ENCODE measurements around the gene FBXO2.
"Not testable (repeated sequence)": the region's sequence is repeated elsewhere in the genome, so short reads cannot be mapped to it uniquely, and the experiment has no call there.

FBXO2 gene

GRCh38 chr1:11615090-11615489 lies 39.1 kb downstream of the FBXO2 start:
- WGBS, 2 experiments = 82 to 84% methylated on average over 16 of the region's 16 CpGs
- H3K27ac ChIP-seq (ENCODE audit: insufficient read depth, low read depth, low read length, poor library complexity, severe bottlenecking) = no peak overlapping the region
- H3K9me3 ChIP-seq (ENCODE audit: control insufficient read depth, low read length) = no peaks in the 10 kb centered on the region
- H3K27me3 ChIP-seq (ENCODE audit: control insufficient read depth, insufficient read depth, low read length, poor library complexity, severe bottlenecking) = no peaks in the 10 kb centered on the region
- no peaks in the 10 kb centered on the region for H3K36me3 ChIP-seq (ENCODE audit: control insufficient read depth, insufficient read depth, low read length)
- no peak overlapping the region for H3K4me3 ChIP-seq (ENCODE audit: insufficient read depth, low read depth, low read length)
- peaks cover 8% of the 10 kb centered on the region for H3K4me1 ChIP-seq (ENCODE audit: control insufficient read depth, insufficient read depth, low read length)

GRCh38 chr1:11613347-11613746 lies 40.9 kb downstream of the FBXO2 start:
- WGBS, 2 experiments = 90% methylated on average over 5 of the region's 5 CpGs
- Histone ChIP-seq H3K4me1 (ENCODE audit: control insufficient read depth, insufficient read depth, low read length) (peaks cover 8% of the 10 kb centered on the region), H3K27me3 (ENCODE audit: control insufficient read depth, insufficient read depth, low read length, poor library complexity, severe bottlenecking) (no peaks in the 10 kb centered on the region), H3K9me3 (ENCODE audit: control insufficient read depth, low read length) (no peaks in the 10 kb centered on the region), H3K27ac (ENCODE audit: insufficient read depth, low read depth, low read length, poor library complexity, severe bottlenecking) (no peak overlapping the region), H3K4me3 (ENCODE audit: insufficient read depth, low read depth, low read length) (no peak overlapping the region), H3K36me3 (ENCODE audit: control insufficient read depth, insufficient read depth, low read length) (no peaks in the 10 kb centered on the region)

- H3K27me3 ChIP-seq (ENCODE audit: control insufficient read depth, insufficient read depth, low read length, poor library complexity, severe bottlenecking) = no peaks in the 10 kb centered on the region
- H3K4me1 ChIP-seq (ENCODE audit: control insufficient read depth, insufficient read depth, low read length) = peaks cover 2% of the 10 kb centered on the region
- no peak overlapping the region for H3K4me3 ChIP-seq (ENCODE audit: insufficient read depth, low read depth, low read length)
- no peaks in the 10 kb centered on the region for H3K36me3 ChIP-seq (ENCODE audit: control insufficient read depth, insufficient read depth, low read length)
- WGBS, 2 experiments = 79% methylated on average over 7 of the region's 7 CpGs
- H3K27ac ChIP-seq (ENCODE audit: insufficient read depth, low read depth, low read length, poor library complexity, severe bottlenecking) = no peak overlapping the region
- no peaks in the 10 kb centered on the region for H3K9me3 ChIP-seq (ENCODE audit: control insufficient read depth, low read length)
These were observed 42.4 kb downstream of the FBXO2 start for GRCh38 chr1:11611638-11612327.

- 78 to 79% methylated on average over 6 of the region's 6 CpGs for WGBS, 2 experiments
- no peaks in the 10 kb centered on the region for H3K9me3 ChIP-seq (ENCODE audit: control insufficient read depth, low read length)
These were observed 43.5 kb downstream of the FBXO2 start for GRCh38 chr1:11610629-11611180.

GRCh38 chr1:11609378-11609777 lies 44.9 kb downstream of the FBXO2 start:
- not testable (repeated sequence) for H3K27ac ChIP-seq (ENCODE audit: insufficient read depth, low read depth, low read length, poor library complexity, severe bottlenecking); H3K27me3 ChIP-seq (ENCODE audit: control insufficient read depth, insufficient read depth, low read length, poor library complexity, severe bottlenecking); H3K36me3 ChIP-seq (ENCODE audit: control insufficient read depth, insufficient read depth, low read length); H3K4me1 ChIP-seq (ENCODE audit: control insufficient read depth, insufficient read depth, low read length); H3K9me3 ChIP-seq (ENCODE audit: control insufficient read depth, low read length); H3K4me3 ChIP-seq (ENCODE audit: insufficient read depth, low read depth, low read length)
- WGBS, 2 experiments = 93 to 95% methylated on average over 12 of the region's 13 CpGs

More at GRCh38 chr1:11610629-11611180, 43.5 kb downstream of the FBXO2 start:
- H3K36me3 ChIP-seq (ENCODE audit: control insufficient read depth, insufficient read depth, low read length) = no peaks in the 10 kb centered on the region
- no peak overlapping the region for H3K4me3 ChIP-seq (ENCODE audit: insufficient read depth, low read depth, low read length)
- no peak overlapping the region for H3K27ac ChIP-seq (ENCODE audit: insufficient read depth, low read depth, low read length, poor library complexity, severe bottlenecking)
- no peaks in the 10 kb centered on the region for H3K4me1 ChIP-seq (ENCODE audit: control insufficient read depth, insufficient read depth, low read length)
- H3K27me3 ChIP-seq (ENCODE audit: control insufficient read depth, insufficient read depth, low read length, poor library complexity, severe bottlenecking) = no peaks in the 10 kb centered on the region

GRCh38 chr1:11608596-11609130 lies 45.6 kb downstream of the FBXO2 start:
- H3K27me3 ChIP-seq (ENCODE audit: control insufficient read depth, insufficient read depth, low read length, poor library complexity, severe bottlenecking); H3K36me3 ChIP-seq (ENCODE audit: control insufficient read depth, insufficient read depth, low read length); H3K27ac ChIP-seq (ENCODE audit: insufficient read depth, low read depth, low read length, poor library complexity, severe bottlenecking); H3K9me3 ChIP-seq (ENCODE audit: control insufficient read depth, low read length); H3K4me3 ChIP-seq (ENCODE audit: insufficient read depth, low read depth, low read length); H3K4me1 ChIP-seq (ENCODE audit: control insufficient read depth, insufficient read depth, low read length): not testable (repeated sequence)
- WGBS, 2 experiments = 95 to 97% methylated on average over 37 of the region's 37 CpGs

- WGBS, 2 experiments = 94 to 95% methylated on average over 6 of the region's 6 CpGs
- Histone ChIP-seq H3K9me3 (ENCODE audit: control insufficient read depth, low read length) (no peaks in the 10 kb centered on the region), H3K4me1 (ENCODE audit: control insufficient read depth, insufficient read depth, low read length) (peaks cover 4% of the 10 kb centered on the region), H3K36me3 (ENCODE audit: control insufficient read depth, insufficient read depth, low read length) (no peaks in the 10 kb centered on the region), H3K27ac (ENCODE audit: insufficient read depth, low read depth, low read length, poor library complexity, severe bottlenecking) (no peak overlapping the region), H3K4me3 (ENCODE audit: insufficient read depth, low read depth, low read length) (no peak overlapping the region), H3K27me3 (ENCODE audit: control insufficient read depth, insufficient read depth, low read length, poor library complexity, severe bottlenecking) (no peaks in the 10 kb centered on the region)
These were observed 47.5 kb downstream of the FBXO2 start for GRCh38 chr1:11606775-11607174.

- H3K36me3 ChIP-seq (ENCODE audit: control insufficient read depth, insufficient read depth, low read length) = no peaks in the 10 kb centered on the region
- H3K27me3 ChIP-seq (ENCODE audit: control insufficient read depth, insufficient read depth, low read length, poor library complexity, severe bottlenecking) = no peaks in the 10 kb centered on the region
- peaks cover 4% of the 10 kb centered on the region for H3K4me1 ChIP-seq (ENCODE audit: control insufficient read depth, insufficient read depth, low read length)
- H3K27ac ChIP-seq (ENCODE audit: insufficient read depth, low read depth, low read length, poor library complexity, severe bottlenecking) = no peak overlapping the region
- 94 to 95% methylated on average over 5 of the region's 5 CpGs for WGBS, 2 experiments
- H3K4me3 ChIP-seq (ENCODE audit: insufficient read depth, low read depth, low read length) = no peak overlapping the region
- H3K9me3 ChIP-seq (ENCODE audit: control insufficient read depth, low read length) = no peaks in the 10 kb centered on the region
These were observed 51.2 kb downstream of the FBXO2 start for GRCh38 chr1:11602981-11603380.

GRCh38 chr1:11602424-11602823 lies 51.8 kb downstream of the FBXO2 start:
- 53 to 60% methylated on average over 3 of the region's 3 CpGs for WGBS, 2 experiments
- Histone ChIP-seq H3K4me1 (ENCODE audit: control insufficient read depth, insufficient read depth, low read length) (peaks cover 4% of the 10 kb centered on the region), H3K36me3 (ENCODE audit: control insufficient read depth, insufficient read depth, low read length) (no peaks in the 10 kb centered on the region), H3K9me3 (ENCODE audit: control insufficient read depth, low read length) (no peaks in the 10 kb centered on the region), H3K27ac (ENCODE audit: insufficient read depth, low read depth, low read length, poor library complexity, severe bottlenecking) (no peak overlapping the region), H3K27me3 (ENCODE audit: control insufficient read depth, insufficient read depth, low read length, poor library complexity, severe bottlenecking) (no peaks in the 10 kb centered on the region), H3K4me3 (ENCODE audit: insufficient read depth, low read depth, low read length) (no peak overlapping the region)

- Histone ChIP-seq H3K9me3 (ENCODE audit: control insufficient read depth, low read length) (no peaks in the 10 kb centered on the region), H3K4me3 (ENCODE audit: insufficient read depth, low read depth, low read length) (no peak overlapping the region), H3K36me3 (ENCODE audit: control insufficient read depth, insufficient read depth, low read length) (no peaks in the 10 kb centered on the region), H3K4me1 (ENCODE audit: control insufficient read depth, insufficient read depth, low read length) (peaks cover 4% of the 10 kb centered on the region), H3K27ac (ENCODE audit: insufficient read depth, low read depth, low read length, poor library complexity, severe bottlenecking) (no peak overlapping the region), H3K27me3 (ENCODE audit: control insufficient read depth, insufficient read depth, low read length, poor library complexity, severe bottlenecking) (no peaks in the 10 kb centered on the region)
- 85 to 87% methylated on average over 6 to 7 of the region's 7 CpGs for WGBS, 2 experiments
These were observed 53.4 kb downstream of the FBXO2 start for GRCh38 chr1:11600836-11601235.

All from ectodermal cell (in vitro differentiated cells).